ENCODE data around the gene GLDC. TPM values are rescaled to one million over a fixed set of nuclear protein-coding genes. Genes with fewer than 3 reads are reported as not detected.

GLDC gene
- total RNA-seq, 1 donor: 0.72 TPM

- no peak overlapping the region for H2AFZ ChIP-seq (ENCODE audit: low read length)
- no peak for TF ChIP-seq CTCF (IDR thresholded peaks at IDR 0.05; ENCODE audit: extremely low read depth, low read depth, low read length)
- H3K4me3 ChIP-seq (ENCODE audit: insufficient read depth, low read length): no peak overlapping the region
Measured at GRCh38 chr9:6669881-6670280, 24.4 kb upstream of the GLDC start.

GRCh38 chr9:6667633-6668280 is 22.2 kb upstream of the GLDC start:
- no peaks in the 10 kb centered on the region for H3K4me1 ChIP-seq (ENCODE audit: insufficient read depth, low read length)
- no peak overlapping the region for H2AFZ ChIP-seq (ENCODE audit: low read length)
- H3K4me3 ChIP-seq (ENCODE audit: insufficient read depth, low read length): no peak overlapping the region
- no peaks in the 10 kb centered on the region for H3K9me3 ChIP-seq (ENCODE audit: low read depth, low read length)
- no peaks in the 10 kb centered on the region for H3K27me3 ChIP-seq (ENCODE audit: insufficient read depth, low read length)
- no peak overlapping the region for H3K4me2 ChIP-seq (ENCODE audit: insufficient read depth, low read length)
- H3K27ac ChIP-seq (ENCODE audit: low read depth, low read length): no peak overlapping the region
- H4K20me1 ChIP-seq (ENCODE audit: insufficient read depth, low read length): no peaks in the 10 kb centered on the region
- peak; percentile 60 for TF ChIP-seq CTCF (IDR thresholded peaks at IDR 0.05; ENCODE audit: extremely low read depth, low read depth, low read length)
- H3K79me2 ChIP-seq (ENCODE audit: insufficient read depth, low read length): no peaks in the 10 kb centered on the region
- no peaks in the 10 kb centered on the region for H3K36me3 ChIP-seq (ENCODE audit: insufficient read depth, low read length)
- no peak for DNase-seq (ENCODE audit: insufficient read length, low spot score, missing footprints)

More at GRCh38 chr9:6669881-6670280, 24.4 kb upstream of the GLDC start:
- Histone ChIP-seq H3K27ac (ENCODE audit: low read depth, low read length) (no peak overlapping the region), H3K79me2 (ENCODE audit: insufficient read depth, low read length) (no peaks in the 10 kb centered on the region), H3K36me3 (ENCODE audit: insufficient read depth, low read length) (no peaks in the 10 kb centered on the region), H4K20me1 (ENCODE audit: insufficient read depth, low read length) (no peaks in the 10 kb centered on the region), H3K9me3 (ENCODE audit: low read depth, low read length) (no peaks in the 10 kb centered on the region), H3K4me1 (ENCODE audit: insufficient read depth, low read length) (no peaks in the 10 kb centered on the region), H3K27me3 (ENCODE audit: insufficient read depth, low read length) (no peaks in the 10 kb centered on the region), H3K4me2 (ENCODE audit: insufficient read depth, low read length) (no peak overlapping the region)
- DNase-seq (ENCODE audit: insufficient read length, low spot score, missing footprints): no peak

GRCh38 chr9:6667080-6667479 is 21.6 kb upstream of the GLDC start:
- Histone ChIP-seq H3K79me2 (ENCODE audit: insufficient read depth, low read length) (no peaks in the 10 kb centered on the region), H3K27ac (ENCODE audit: low read depth, low read length) (no peak overlapping the region), H4K20me1 (ENCODE audit: insufficient read depth, low read length) (no peaks in the 10 kb centered on the region), H2AFZ (ENCODE audit: low read length) (no peak overlapping the region), H3K36me3 (ENCODE audit: insufficient read depth, low read length) (no peaks in the 10 kb centered on the region), H3K27me3 (ENCODE audit: insufficient read depth, low read length) (no peaks in the 10 kb centered on the region), H3K4me1 (ENCODE audit: insufficient read depth, low read length) (no peaks in the 10 kb centered on the region), H3K4me2 (ENCODE audit: insufficient read depth, low read length) (no peak overlapping the region), H3K4me3 (ENCODE audit: insufficient read depth, low read length) (no peak overlapping the region), H3K9me3 (ENCODE audit: low read depth, low read length) (no peaks in the 10 kb centered on the region)
- TF ChIP-seq CTCF (IDR thresholded peaks at IDR 0.05; ENCODE audit: extremely low read depth, low read depth, low read length): no peak
- no peak for DNase-seq (ENCODE audit: insufficient read length, low spot score, missing footprints)

- H3K79me2 ChIP-seq (ENCODE audit: insufficient read depth, low read length): no peaks in the 10 kb centered on the region
- H3K9me3 ChIP-seq (ENCODE audit: low read depth, low read length): no peaks in the 10 kb centered on the region
Measured at GRCh38 chr9:6665628-6666027, 20.1 kb upstream of the GLDC start.

More at GRCh38 chr9:6665628-6666027, 20.1 kb upstream of the GLDC start:
- no peaks in the 10 kb centered on the region for H3K36me3 ChIP-seq (ENCODE audit: insufficient read depth, low read length)
- no peak overlapping the region for H3K27ac ChIP-seq (ENCODE audit: low read depth, low read length)
- no peak overlapping the region for H3K4me2 ChIP-seq (ENCODE audit: insufficient read depth, low read length)
- H4K20me1 ChIP-seq (ENCODE audit: insufficient read depth, low read length): no peaks in the 10 kb centered on the region
- no peak overlapping the region for H2AFZ ChIP-seq (ENCODE audit: low read length)
- H3K4me1 ChIP-seq (ENCODE audit: insufficient read depth, low read length): no peaks in the 10 kb centered on the region
- no peak for DNase-seq (ENCODE audit: insufficient read length, low spot score, missing footprints)
- TF ChIP-seq CTCF (IDR thresholded peaks at IDR 0.05; ENCODE audit: extremely low read depth, low read depth, low read length): no peak
- H3K4me3 ChIP-seq (ENCODE audit: insufficient read depth, low read length): no peak overlapping the region
- no peaks in the 10 kb centered on the region for H3K27me3 ChIP-seq (ENCODE audit: insufficient read depth, low read length)
